CD14-positive monocyte (primary cell): ENCODE data around the gene TARBP1. TPM values are rescaled to one million over a fixed set of nuclear protein-coding genes. Genes with fewer than 3 reads are reported as not detected.

Experiments used
- DNase-seq, 3 donors: peaks; one replicate each; pipeline ENCODE4 v3.0.0-alpha.2; 2011 to 2022
- H2AFZ ChIP-seq: 2 replicates; pipeline ENCODE4 v1.6.0; 2012; ENCODE audit warnings: mild to moderate bottlenecking, low read depth, low read length, inconsistent platforms; ENCODE audit not compliant: insufficient read depth, poor library complexity, severe bottlenecking
- H3K27ac ChIP-seq, 2 donors: 1 replicate in 1 of 2; 2 replicates in 1 of 2; pipeline ENCODE4 v1.5.1; 2012 to 2013; ENCODE audit warnings: low read length in 2 of 2, control low read depth in 1 of 2, inconsistent platforms in 1 of 2, low read depth in 1 of 2, mild to moderate bottlenecking in 1 of 2
- H3K27me3 ChIP-seq, 2 donors: one replicate each; pipeline versions ENCODE4 v1.6.0 to v1.6.1; 2011 to 2013; ENCODE audit warnings: low read length in 2 of 2; ENCODE audit not compliant: control insufficient read depth in 2 of 2, insufficient read depth in 2 of 2
- H3K36me3 ChIP-seq, 2 donors: replicated peaks in 1 of 2; 1 replicate in 1 of 2; 2 replicates in 1 of 2; pipeline versions ENCODE4 v1.5.1 to v1.6.1; 2012 to 2013; ENCODE audit warnings: low read length in 2 of 2, control low read depth in 1 of 2, inconsistent platforms in 1 of 2, mild to moderate bottlenecking in 1 of 2; ENCODE audit not compliant: insufficient read depth in 2 of 2, control insufficient read depth in 1 of 2
- H3K4me1 ChIP-seq, 2 donors: 1 replicate in 1 of 2; 2 replicates in 1 of 2; pipeline versions ENCODE4 v1.5.1 to v1.6.1; 2012 to 2013; ENCODE audit warnings: low read length in 2 of 2, control low read depth in 1 of 2, inconsistent platforms in 1 of 2, mild to moderate bottlenecking in 1 of 2, moderate library complexity in 1 of 2; ENCODE audit not compliant: insufficient read depth in 2 of 2, control insufficient read depth in 1 of 2
- H3K4me2 ChIP-seq: replicated peaks from 2 replicates; pipeline ENCODE3; 2012; ENCODE audit warnings: low read length, moderate library complexity, mild to moderate bottlenecking; ENCODE audit not compliant: poor library complexity, severe bottlenecking; ENCODE audit errors: extremely low read depth
- H3K4me3 ChIP-seq, 3 experiments: fragments of 200-600 bp in 1 of 3; sonication (generic) in 1 of 3; replicated peaks in 1 of 3; 1 replicate in 2 of 3; 2 replicates in 1 of 3; pipeline ENCODE4 v1.5.1; 2011 to 2013; ENCODE audit warnings: low read length in 3 of 3, mild to moderate bottlenecking in 3 of 3, control low read depth in 2 of 3, low read depth in 2 of 3, inconsistent platforms in 1 of 3, moderate library complexity in 1 of 3
- H3K79me2 ChIP-seq: 2 replicates; pipeline ENCODE4 v1.6.0; 2012; ENCODE audit warnings: mild to moderate bottlenecking, control low read depth, inconsistent platforms, low read length, moderate library complexity; ENCODE audit not compliant: insufficient read depth
- H3K9ac ChIP-seq: 2 replicates; pipeline ENCODE4 v1.6.0; 2017; ENCODE audit warnings: low read length, mild to moderate bottlenecking; ENCODE audit not compliant: insufficient read depth, poor library complexity, severe bottlenecking
- H3K9me3 ChIP-seq, 2 donors: replicated peaks in 1 of 2; 1 replicate in 1 of 2; 2 replicates in 1 of 2; pipeline versions ENCODE4 v1.5.1 to v1.6.1; 2012 to 2013; ENCODE audit warnings: low read length in 2 of 2, control low read depth in 1 of 2; ENCODE audit not compliant: control insufficient read depth in 1 of 2, insufficient read depth in 1 of 2
- H4K20me1 ChIP-seq: 2 replicates; pipeline ENCODE4 v1.6.0; 2012; ENCODE audit warnings: mild to moderate bottlenecking, low read length, control low read depth, moderate library complexity; ENCODE audit not compliant: insufficient read depth
- H3K27ac Mint-ChIP-seq, 7 donors: one replicate each; pipeline ENCODE4 v1.8.0; 2020; ENCODE audit warnings: mild to moderate bottlenecking in 7 of 7, mixed read lengths in 7 of 7, moderate library complexity in 6 of 7, inconsistent platforms in 2 of 7
- H3K27me3 Mint-ChIP-seq, 3 donors: one replicate each; pipeline ENCODE4 v1.8.0; 2021 to 2022; ENCODE audit warnings: low read depth in 3 of 3, mild to moderate bottlenecking in 3 of 3, mixed read lengths in 3 of 3, moderate library complexity in 3 of 3, inconsistent platforms in 1 of 3
- H3K36me3 Mint-ChIP-seq, 2 donors: one replicate each; pipeline ENCODE4 v1.8.0; 2020; ENCODE audit warnings: mixed read lengths in 2 of 2, inconsistent platforms in 1 of 2, mild to moderate bottlenecking in 1 of 2
- H3K4me1 Mint-ChIP-seq: one replicate; pipeline ENCODE4 v1.8.0; 2020; ENCODE audit warnings: mild to moderate bottlenecking, mixed read lengths
- H3K4me3 Mint-ChIP-seq, 2 donors: one replicate each; pipeline ENCODE4 v1.8.0; 2020; ENCODE audit warnings: mild to moderate bottlenecking in 2 of 2, mixed read lengths in 2 of 2, moderate library complexity in 1 of 2
- H3K9me3 Mint-ChIP-seq, 7 donors: one replicate each; pipeline ENCODE4 v1.8.0; 2020 to 2022; ENCODE audit warnings: mixed read lengths in 7 of 7, mild to moderate bottlenecking in 6 of 7, moderate library complexity in 6 of 7, inconsistent platforms in 2 of 7
- CTCF ChIP-seq: fragments of 200-600 bp; IDR thresholded peaks from one replicate; pipeline ENCODE4 v1.8.0; 2022; ENCODE audit warnings: antibody characterized with exemption, mild to moderate bottlenecking
- WGBS: methylation state at CpG from one replicate; pipeline ENCODE4 v1.1.5; 2013; ENCODE audit warnings: missing lambda C conversion rate; ENCODE audit not compliant: insufficient coverage; 5-methylcytosine and 5-hydroxymethylcytosine counted together
- intact Hi-C, 2 donors: fragments of 100-400 bp; cut with micrococcal nuclease; formaldehyde crosslinking; loops; one replicate each; pipeline versions ENCODE4 v1.15.0 to v1.15.1; 2023
- polyA plus RNA-seq, 3 donors: library from polyadenylated mRNA; depleted of rRNA in 1 of 3; unstranded in 2 of 3; stranded (reverse) in 1 of 3; fragments of 300-500 nt in 2 of 3; fragments of >200 nt in 1 of 3; fragmentation: Illumina TruSeq in 2 of 3; gene quantifications; 1 replicate in 2 of 3; 2 replicates in 1 of 3; pipeline ENCODE4 v1.2.3, GENCODE V29; 2012 to 2021

The TARBP1 gene
- polyA plus RNA-seq, 3 donors = 1.4 to 30.9 (median 3.2) TPM

- no peaks in the 10 kb centered on the region for H3K27me3 ChIP-seq
- no peak for TF ChIP-seq CTCF
- Mint-ChIP-seq H3K4me3 (no peak overlapping the region), H3K9me3 (no peaks in the 10 kb centered on the region), H3K27ac (peak overlapping the region in 1 of 7 donors; percentile 25), H3K27me3 (peaks cover 0 to 2% (median 0%) of the 10 kb centered on the region in 3 donors), H3K36me3 (no peaks in the 10 kb centered on the region), H3K4me1 (peaks cover 32% of the 10 kb centered on the region)
- WGBS = 92% methylated on average over 2 of the region's 2 CpGs
- no peak overlapping the region for H3K27ac ChIP-seq
- no peak overlapping the region for H2AFZ ChIP-seq
- no peaks in the 10 kb centered on the region for H3K36me3 ChIP-seq
- DNase-seq = no peak
- peaks cover 31 to 33% of the 10 kb centered on the region in 2 donors for H3K4me1 ChIP-seq
- H3K79me2 ChIP-seq = no peaks in the 10 kb centered on the region
- no peak overlapping the region for H3K9ac ChIP-seq
- intact Hi-C loops = loop anchor here in 1 of 2 donors (10.0 kb wide), 3 partner anchors 235 to 925 kb away; no protein-coding TSS in a partner anchor
- H3K4me2 ChIP-seq = no peak overlapping the region
- no peaks in the 10 kb centered on the region for H3K9me3 ChIP-seq
- no peaks in the 10 kb centered on the region for H4K20me1 ChIP-seq
- no peak overlapping the region for H3K4me3 ChIP-seq
Measured at GRCh38 chr1:234489698-234490077, 10.7 kb upstream of the TARBP1 start.

DNA sequence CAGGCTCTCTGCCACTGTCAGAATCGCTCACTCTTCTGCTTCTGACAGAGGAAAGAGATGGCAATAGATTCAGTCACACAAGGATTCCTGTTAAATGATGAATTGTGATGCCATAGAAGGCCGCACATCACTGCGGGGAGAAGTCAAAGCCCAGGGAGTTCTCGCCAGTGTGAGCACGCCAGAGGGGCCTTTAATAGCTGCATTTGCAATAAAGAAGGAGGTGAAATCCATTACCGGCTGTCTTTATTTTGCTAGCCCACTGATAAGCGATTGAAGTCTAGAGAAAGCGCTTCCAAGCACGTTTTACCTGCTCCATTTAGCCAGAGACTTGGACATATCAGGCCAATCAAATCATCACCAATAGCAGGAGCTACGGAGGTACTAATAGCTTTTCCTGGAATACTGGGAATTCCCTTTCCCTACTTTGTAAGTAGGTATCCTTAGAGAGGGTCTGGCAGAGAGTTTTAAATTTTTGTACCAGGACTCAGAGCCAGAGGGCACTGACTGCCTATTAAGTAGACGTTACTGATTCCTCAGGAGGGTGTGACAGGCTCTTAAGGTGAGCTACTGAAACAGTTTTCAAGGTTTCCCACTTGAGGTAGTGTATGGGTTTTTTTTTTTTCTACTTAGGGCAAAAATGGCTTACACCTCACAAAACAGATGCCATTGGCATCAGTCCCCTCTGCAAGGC, 10.2 kb upstream of the TARBP1 start:
- H3K4me3 Mint-ChIP-seq = no peak overlapping the region
- H3K9me3 Mint-ChIP-seq = no peaks in the 10 kb centered on the region
- no peak for DNase-seq
- Histone ChIP-seq H3K4me3 (peak overlapping the region in 1 of 3 experiments; percentile 13), H3K9ac (no peak overlapping the region), H4K20me1 (no peaks in the 10 kb centered on the region), H3K4me1 (peaks cover 31 to 33% of the 10 kb centered on the region in 2 donors), H3K27ac (no peak overlapping the region), H3K27me3 (no peaks in the 10 kb centered on the region), H3K9me3 (no peaks in the 10 kb centered on the region), H3K36me3 (no peaks in the 10 kb centered on the region), H3K4me2 (peak overlapping the region; percentile 21), H3K79me2 (no peaks in the 10 kb centered on the region), H2AFZ (peak overlapping the region; percentile 38)
- no peaks in the 10 kb centered on the region for H3K36me3 Mint-ChIP-seq
- WGBS = 83% methylated on average over 6 of the region's 11 CpGs
- peaks cover 32% of the 10 kb centered on the region for H3K4me1 Mint-ChIP-seq
- peaks cover 0 to 2% (median 0%) of the 10 kb centered on the region in 3 donors for H3K27me3 Mint-ChIP-seq
- no peak for TF ChIP-seq CTCF
- H3K27ac Mint-ChIP-seq = peak overlapping the region in 1 of 7 donors; percentile 60
- intact Hi-C loops = loop anchor here in 1 of 2 donors (10.0 kb wide), 1 partner anchor 926 kb away; no protein-coding TSS in a partner anchor
